ENCODE results near the gene UBAP2.
"Not testable (repeated sequence)": the region's sequence is repeated elsewhere in the genome, so short reads cannot be mapped to it uniquely, and the experiment has no call there.

UBAP2 gene

GRCh38 chr9:34046784-34047379 is 1.8 kb downstream of the UBAP2 start:
- DNase-seq = no peak

GRCh38 chr9:34045903-34046302 is 2.8 kb downstream of the UBAP2 start:
- DNase-seq = no peak

DNA sequence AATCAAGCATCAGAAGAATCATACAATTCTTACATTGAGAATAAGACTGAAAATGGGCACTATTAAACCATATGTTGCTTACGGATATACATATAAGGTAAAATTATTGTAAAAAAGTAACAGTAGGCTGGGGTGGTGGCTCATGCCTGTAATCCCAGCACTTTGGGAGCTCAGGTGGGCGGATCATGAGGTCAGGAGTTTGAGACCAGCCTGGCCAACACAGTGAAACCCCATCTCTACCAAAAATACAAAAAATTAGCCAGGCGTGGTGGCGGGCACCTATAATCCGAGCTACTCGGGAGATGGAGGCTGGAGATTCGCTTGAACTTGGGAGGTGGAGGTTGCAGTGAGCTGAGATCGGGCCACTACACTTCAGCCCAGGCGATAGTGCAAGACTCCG is 6.6 kb downstream of the UBAP2 start:
- DNase-seq = not testable (repeated sequence)

DNA sequence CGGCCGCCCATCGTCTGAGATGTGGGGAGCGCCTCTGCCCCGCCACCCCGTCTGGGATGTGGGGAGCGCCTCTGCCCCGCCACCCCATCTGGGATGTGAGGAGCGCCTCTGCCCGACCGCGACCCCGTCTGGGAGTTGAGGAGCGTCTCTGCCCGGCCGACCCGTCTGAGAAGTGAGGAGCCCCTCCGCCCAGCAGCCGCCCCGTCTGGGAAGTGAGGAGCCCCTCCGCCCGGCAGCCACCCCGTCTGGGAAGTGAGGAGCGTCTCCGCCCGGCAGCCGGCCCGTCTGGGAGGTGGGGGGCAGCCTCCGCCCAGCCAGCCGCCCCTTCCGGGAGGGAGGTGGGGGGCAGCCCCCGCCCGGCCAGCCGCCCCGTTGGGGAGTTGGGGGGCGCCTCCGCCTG is 9.8 kb downstream of the UBAP2 start:
- not testable (repeated sequence) for DNase-seq

DNA sequence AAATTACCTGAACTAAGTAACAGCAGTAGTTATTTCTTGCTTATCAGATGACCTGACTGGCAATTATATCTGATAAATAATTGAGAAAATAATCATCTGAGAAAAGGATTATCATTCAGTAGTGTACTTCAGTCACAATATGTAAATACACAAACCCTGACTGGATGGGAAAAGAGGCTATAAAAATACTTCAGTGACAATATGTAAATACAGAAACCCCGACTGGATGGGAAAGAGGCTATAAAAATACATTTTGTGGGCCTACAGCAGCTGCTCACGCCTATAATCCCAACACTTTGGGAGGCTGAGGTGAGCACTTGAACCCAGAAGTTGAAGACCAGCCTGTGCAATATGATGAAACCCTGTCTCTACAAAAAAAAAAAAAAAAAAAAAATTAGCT is 11.1 kb downstream of the UBAP2 start:
- DNase-seq = no peak

DNA sequence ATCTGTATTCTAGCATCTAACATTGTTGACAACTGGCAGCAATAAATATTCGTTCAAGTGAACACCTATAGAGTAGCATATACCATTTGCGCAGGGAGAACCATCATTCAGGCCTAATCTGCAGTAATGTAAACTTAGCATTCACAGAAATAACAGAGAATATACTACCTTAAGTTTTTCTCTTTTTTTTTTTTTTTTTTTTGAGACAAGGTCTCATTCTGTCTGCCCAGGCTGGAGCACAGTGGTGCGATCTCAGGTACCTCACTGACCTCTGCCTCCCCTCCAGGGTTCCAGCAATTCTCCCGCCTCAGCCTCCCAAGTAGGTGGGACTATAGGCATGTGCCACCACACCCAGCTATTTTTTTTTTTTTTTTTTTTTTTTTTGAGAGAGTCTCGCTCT is 12.1 kb downstream of the UBAP2 start:
- no peak for DNase-seq

DNA sequence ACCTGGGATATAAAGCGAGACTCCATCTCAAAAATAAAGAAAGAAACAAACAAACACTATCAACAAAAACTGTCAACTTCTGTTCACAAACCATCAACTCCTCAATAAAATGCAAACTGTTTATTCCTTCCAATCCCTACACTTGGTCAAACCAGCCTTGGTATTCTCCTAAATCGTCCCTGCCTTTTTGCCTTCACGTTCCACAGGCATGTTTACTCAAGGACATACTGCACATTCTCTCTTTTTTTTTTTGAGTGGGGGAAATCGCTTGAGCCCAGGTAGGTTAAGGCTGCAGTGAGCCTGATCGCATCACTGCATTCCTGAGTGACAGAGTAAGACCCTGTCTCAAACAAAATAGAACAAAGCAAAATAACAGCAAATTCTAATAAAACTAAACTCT is 13.0 kb downstream of the UBAP2 start:
- no peak for DNase-seq

DNA sequence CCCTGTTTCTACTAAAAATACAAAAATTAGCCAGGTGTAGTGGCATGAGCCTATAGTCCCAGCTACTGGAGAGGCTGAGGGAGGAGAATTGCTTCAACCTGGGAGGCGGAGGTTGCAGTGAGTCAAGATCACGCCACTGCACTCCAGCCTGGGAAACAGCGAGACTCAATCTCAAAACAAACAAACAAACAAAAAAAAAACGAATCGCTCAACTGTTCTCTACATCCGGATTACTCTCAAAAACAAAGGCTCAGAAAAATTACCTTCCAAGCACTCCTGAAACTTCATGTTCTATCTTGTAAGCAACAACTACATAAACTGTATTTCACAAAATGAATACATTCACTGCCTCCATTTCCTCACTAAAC is 14.0 kb downstream of the UBAP2 start:
- no peak for DNase-seq

GRCh38 chr9:34032631-34033030 is 16.1 kb downstream of the UBAP2 start:
- DNase-seq = no peak

DNA sequence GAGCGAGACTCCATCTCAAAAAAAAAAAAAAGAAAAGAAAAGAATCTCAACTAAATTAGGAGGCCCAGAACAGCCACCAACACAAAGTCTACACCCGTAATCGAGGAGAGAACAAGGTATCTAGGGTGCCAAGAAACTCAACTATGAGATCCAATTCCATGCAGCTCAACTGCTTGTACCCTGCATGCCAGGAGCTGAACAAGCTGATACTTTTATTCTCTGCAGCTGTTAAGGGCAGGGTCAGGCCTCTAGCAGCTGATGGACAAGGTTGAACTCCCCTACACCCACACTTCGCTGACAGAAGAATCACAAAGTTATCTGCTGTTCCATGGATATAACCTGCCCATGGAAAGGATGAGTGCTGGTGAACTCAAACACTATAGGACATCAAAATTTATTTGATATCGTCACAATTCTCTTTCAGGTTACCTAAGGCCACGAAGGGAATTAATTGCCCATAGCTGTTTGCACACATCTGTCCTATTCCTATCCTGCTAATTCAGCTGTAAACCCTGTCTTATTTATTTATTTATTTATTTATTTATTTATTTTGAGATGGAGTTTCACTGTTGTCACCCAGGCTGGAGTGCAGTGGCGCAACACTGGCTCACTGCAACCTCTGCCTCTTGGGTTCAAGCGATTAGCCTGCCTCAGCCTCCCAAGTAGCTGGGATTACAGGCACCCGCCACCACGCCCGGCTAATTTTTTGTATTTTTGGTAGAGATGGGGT is 20.7 kb downstream of the UBAP2 start:
- no peak for DNase-seq

GRCh38 chr9:34025811-34026210 is 22.9 kb downstream of the UBAP2 start:
- no peak for DNase-seq

- no peak for DNase-seq
Measured at GRCh38 chr9:34025062-34025461, 23.6 kb downstream of the UBAP2 start.

DNA sequence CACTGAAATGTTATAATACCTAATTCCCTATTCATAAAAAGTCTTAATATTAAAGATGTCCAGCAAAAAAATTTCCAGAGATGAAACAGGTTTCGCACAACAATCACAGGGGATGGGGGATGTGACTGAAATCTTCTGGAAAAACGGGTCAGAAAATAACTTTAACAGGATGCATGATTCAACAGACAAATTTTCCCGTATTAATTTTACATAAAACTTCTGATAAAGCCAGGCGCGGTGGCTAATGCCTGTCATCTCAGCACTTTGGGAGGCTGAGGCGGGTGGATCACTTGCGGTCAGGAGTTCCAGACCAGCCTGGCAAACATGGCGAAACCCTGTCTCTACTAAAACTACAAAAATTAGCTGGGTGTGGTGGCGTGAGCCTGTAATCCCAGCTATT is 24.2 kb downstream of the UBAP2 start:
- not testable (repeated sequence) for DNase-seq

- no peak for DNase-seq
Measured at GRCh38 chr9:34016149-34016548, 32.5 kb downstream of the UBAP2 start.

DNA sequence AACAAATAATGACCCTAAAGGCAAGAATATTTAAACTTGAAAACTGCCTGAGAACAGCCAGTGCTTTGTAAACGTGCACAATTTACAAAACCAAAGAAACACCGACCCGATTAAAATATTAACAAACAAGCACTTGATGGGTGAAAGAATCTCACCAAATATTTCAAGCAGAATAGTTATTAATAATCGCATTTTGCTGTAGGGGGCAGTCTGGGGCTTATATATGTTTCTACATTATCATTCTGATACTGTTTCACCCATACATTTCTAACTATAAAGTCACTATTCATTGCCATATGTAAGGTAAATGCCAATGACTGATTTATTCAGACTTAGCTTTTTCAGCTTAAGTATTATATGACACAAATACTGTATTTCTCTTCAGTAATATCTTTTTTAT is 37.7 kb downstream of the UBAP2 start:
- no peak for DNase-seq

GRCh38 chr9:34001951-34002350 is 46.7 kb downstream of the UBAP2 start:
- DNase-seq = no peak

- DNase-seq = no peak
Measured at GRCh38 chr9:34001298-34001697, 47.4 kb downstream of the UBAP2 start.

DNA sequence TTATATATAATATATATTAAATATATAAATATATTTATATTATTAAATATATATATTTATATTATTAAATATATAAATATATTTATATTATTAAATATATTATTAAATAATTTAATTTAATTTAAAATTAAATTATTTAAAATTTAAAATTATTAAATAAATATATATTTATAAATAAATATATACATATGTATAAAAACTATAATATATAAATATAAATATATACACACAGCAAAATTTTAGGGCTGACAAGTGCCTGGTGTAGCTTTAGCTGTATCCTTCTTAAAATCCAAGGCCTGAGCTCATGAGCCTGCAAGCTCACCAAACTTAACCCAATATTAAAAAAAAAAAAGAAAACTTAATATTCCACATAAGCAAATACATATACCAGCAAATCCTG is 53.2 kb downstream of the UBAP2 start:
- DNase-seq = no peak

- DNase-seq = no peak
Measured at GRCh38 chr9:33993104-33993503, 55.6 kb downstream of the UBAP2 start.

- DNase-seq = no peak
Measured at GRCh38 chr9:33992632-33993031, 56.1 kb downstream of the UBAP2 start.

GRCh38 chr9:33988219-33988890 is 60.3 kb downstream of the UBAP2 start:
- no peak for DNase-seq

DNA sequence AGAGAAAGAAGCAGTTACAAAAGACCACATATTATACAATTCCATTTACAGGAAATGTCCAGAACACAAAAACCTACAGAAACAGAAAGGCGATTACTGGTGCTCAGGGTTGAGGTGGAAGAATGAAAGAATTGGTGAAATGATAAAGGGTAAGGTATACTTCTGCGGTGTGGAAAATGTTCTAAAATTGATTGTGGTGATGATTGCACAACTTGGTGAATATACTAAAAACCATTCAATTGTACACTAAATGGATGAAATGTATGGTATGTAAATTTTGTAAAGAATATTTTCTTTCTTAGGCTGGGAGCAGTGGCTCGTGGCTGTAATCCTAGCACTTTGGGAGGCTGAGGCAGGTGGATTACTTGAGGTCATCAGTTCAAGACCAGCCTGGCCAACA is 72.3 kb downstream of the UBAP2 start:
- no peak for DNase-seq

- DNase-seq = no peak
Measured at GRCh38 chr9:33972698-33973097, 76.0 kb downstream of the UBAP2 start.

DNA sequence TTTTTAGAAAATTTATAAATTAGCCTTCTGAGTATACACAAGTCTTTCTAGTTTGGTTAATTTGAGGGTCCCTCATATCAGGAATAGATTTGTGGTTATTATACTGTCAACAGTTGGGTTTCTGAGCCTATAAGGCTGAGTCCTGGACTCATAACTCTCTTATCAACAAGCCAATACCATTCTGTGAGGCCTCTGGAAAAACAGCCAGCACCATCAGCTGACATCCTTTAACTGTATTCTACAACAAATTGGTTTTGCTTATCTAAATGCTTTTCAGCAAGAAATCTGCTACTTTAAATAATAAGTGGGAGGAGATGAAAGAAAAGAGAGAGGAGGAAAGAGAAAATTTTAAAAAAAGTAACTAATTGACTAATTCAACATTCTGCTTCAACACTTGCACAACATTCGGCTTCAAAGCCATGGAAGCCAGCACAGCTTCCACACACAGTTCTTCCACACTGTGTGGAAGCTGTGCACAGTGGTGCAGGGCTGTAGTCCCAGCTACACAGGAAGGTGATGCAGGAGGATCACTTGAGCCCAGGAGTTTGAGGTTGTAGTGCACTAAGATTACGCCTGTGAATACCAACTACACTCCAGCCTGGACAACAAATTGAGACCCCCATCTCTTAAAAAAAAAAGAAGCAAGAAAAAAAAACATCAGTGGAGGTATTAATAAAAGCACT is 84.5 kb downstream of the UBAP2 start:
- no peak for DNase-seq

Measured in NCI-H187 (cell line).